GM12878 (cell line): ENCODE measurements around the gene HOGA1. TPM values are rescaled to one million over a fixed set of nuclear protein-coding genes. Genes with fewer than 3 reads are reported as not detected.

ENCODE experiments used
- BHLHE40 ChIP-seq, 2 experiments: fragments of 450-650 bp in 1 of 2; IDR thresholded peaks; 2 replicates each; pipeline ENCODE4 v1.6.1; 2011 to 2017; ENCODE audit warnings: low read depth in 2 of 2, borderline replicate concordance in 1 of 2, improper control_type of control experiment in 1 of 2, low read length in 1 of 2, mild to moderate bottlenecking in 1 of 2
- EZH2 ChIP-seq: IDR thresholded peaks from 2 replicates; pipeline ENCODE4 v1.6.1; 2012; ENCODE audit warnings: low read depth, mild to moderate bottlenecking, control low read depth, inconsistent platforms, low read length, borderline replicate concordance; ENCODE audit not compliant: control insufficient read depth
- IKZF1 ChIP-seq: fragments of 450-650 bp; conservative IDR thresholded peaks from 2 replicates; pipeline ENCODE4 v1.6.1; 2017; ENCODE audit warnings: antibody characterized with exemption, mild to moderate bottlenecking
- LARP7 ChIP-seq: fragments of 450-650 bp; IDR thresholded peaks from 2 replicates; pipeline ENCODE4 v1.6.1; 2017; ENCODE audit warnings: mild to moderate bottlenecking
- MEF2A ChIP-seq: IDR thresholded peaks from 2 replicates; pipeline ENCODE4 v1.6.1; 2011; ENCODE audit warnings: low read depth, mild to moderate bottlenecking, low read length, moderate library complexity; ENCODE audit not compliant: insufficient read depth
- NR2C1 ChIP-seq: fragments of 450-650 bp; IDR thresholded peaks from 2 replicates; pipeline ENCODE4 v1.6.1; 2017; ENCODE audit warnings: antibody characterized with exemption, mild to moderate bottlenecking, moderate library complexity
- POLR2AphosphoS2 ChIP-seq: IDR thresholded peaks from 2 replicates; pipeline ENCODE4 v1.6.1; 2011; ENCODE audit warnings: low read depth, mild to moderate bottlenecking, low read length, improper control_type of control experiment, moderate library complexity
- RUNX3 ChIP-seq: IDR thresholded peaks from 2 replicates; pipeline ENCODE4 v1.6.1; 2012; ENCODE audit warnings: low read length, inconsistent platforms
- SREBF1 ChIP-seq: IDR thresholded peaks from 2 replicates; pipeline ENCODE4 v1.6.1; 2012; ENCODE audit warnings: mild to moderate bottlenecking, low read length
- TCF3 ChIP-seq: IDR thresholded peaks from 2 replicates; pipeline ENCODE4 v1.6.1; 2012; ENCODE audit warnings: low read depth, mild to moderate bottlenecking, low read length, borderline replicate concordance; ENCODE audit not compliant: insufficient read depth
- ZSCAN29 ChIP-seq: fragments of 450-650 bp; IDR thresholded peaks from 2 replicates; pipeline ENCODE4 v1.6.1; 2017; ENCODE audit warnings: mild to moderate bottlenecking, moderate library complexity
- polyA plus RNA-seq, 11 experiments: library from polyadenylated mRNA; depleted of rRNA in 4 of 11; unstranded in 6 of 11; stranded (reverse) in 5 of 11; fragments of >200 nt; fragmentation: Nextera tagmentation in 4 of 11; fragmentation: Illumina TruSeq in 1 of 11; extraction: Ambion mirVana in 4 of 11; extraction: Trizol in 1 of 11; gene quantifications; 1 replicate in 1 of 11; 2 replicates in 10 of 11; pipeline versions ENCODE4 v1.2.1 to v1.2.3, GENCODE V29; 2011 to 2016; ENCODE audit warnings: inconsistent platforms in 2 of 11, missing spikeins in 2 of 11, low read depth in 1 of 11
- total RNA-seq, 4 experiments: library from RNA; depleted of rRNA in 3 of 4; stranded (reverse); fragments of >200 nt in 3 of 4; fragmentation: Illumina TruSeq in 1 of 4; extraction: Trizol in 1 of 4; gene quantifications; 2 replicates each; pipeline versions ENCODE4 v1.2.1 to v1.2.3, GENCODE V29; 2013 to 2021
- TF ChIP-seq, protein P1 (sequence below): fragments of 450-650 bp; IDR thresholded peaks from 2 replicates; pipeline ENCODE4 v1.6.1; 2017; ENCODE audit warnings: mild to moderate bottlenecking, moderate library complexity
- TF ChIP-seq, protein P2 (sequence below): fragments of 450-650 bp; conservative IDR thresholded peaks from 2 replicates; pipeline ENCODE4 v1.6.1; 2017; ENCODE audit warnings: mild to moderate bottlenecking, moderate library complexity
- TF ChIP-seq, protein P3 (sequence below): IDR thresholded peaks from 2 replicates; pipeline ENCODE4 v1.6.1; 2012; ENCODE audit warnings: low read depth, low read length, improper control_type of control experiment
- TF ChIP-seq, protein P4 (sequence below): IDR thresholded peaks from 2 replicates; pipeline ENCODE4 v1.6.1; 2011; ENCODE audit warnings: borderline replicate concordance, low read depth, mild to moderate bottlenecking, moderate library complexity, mixed read lengths, low read length; ENCODE audit not compliant: insufficient read depth; ENCODE audit errors: extremely low read length
- TF ChIP-seq, protein P5 (sequence below): fragments of 450-650 bp; IDR thresholded peaks from 2 replicates; pipeline ENCODE4 v1.6.1; 2017; ENCODE audit warnings: mild to moderate bottlenecking, moderate library complexity

Gene HOGA1
- total and polyA plus RNA-seq, 10 of the 15 experiments (the other 5 are each of a cell fraction or from before 2014, with no cell fraction given), result 0.01 to 0.19 (median 0.06) TPM; not detected in 6

DNA sequence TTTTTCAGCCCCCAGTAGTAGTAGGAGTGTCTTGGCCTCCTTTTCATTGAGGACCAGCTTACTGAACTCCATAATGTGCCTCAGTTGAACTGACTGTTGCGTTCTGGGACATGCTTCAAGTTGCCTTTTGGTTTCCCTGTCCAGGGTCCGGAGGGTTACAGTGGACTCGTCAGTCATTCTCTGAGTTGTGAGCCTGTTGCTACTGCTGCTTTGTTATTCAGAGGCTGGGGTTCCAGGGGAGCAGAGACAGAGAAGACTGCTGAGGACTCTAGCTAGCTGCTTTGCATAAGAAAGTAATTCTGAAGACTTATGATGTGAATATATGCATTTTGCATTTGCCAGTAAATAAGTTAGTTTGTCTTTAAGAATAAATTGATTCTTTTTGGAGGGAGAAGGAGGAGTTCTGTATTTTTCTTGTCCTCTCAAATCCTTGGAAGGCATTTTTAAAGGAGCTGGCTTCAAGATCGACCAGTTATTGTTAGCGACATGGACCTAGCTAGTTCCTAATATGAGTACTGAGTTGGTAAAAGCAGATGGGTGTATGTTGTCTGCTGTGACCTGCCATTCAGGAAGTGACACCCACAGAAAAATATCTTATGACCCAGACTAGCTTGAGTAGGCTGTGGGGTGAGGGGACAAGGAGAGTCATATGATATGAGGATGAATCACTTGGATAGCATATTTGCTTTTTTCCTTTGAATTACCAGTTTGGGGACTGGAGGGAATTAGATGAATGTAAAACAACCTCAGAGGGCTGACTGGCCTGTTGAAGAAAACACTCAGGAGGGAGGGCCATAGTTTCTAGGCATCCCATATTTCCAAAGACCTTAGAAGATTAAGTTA, 64.6 kb downstream of the HOGA1 start (continued):
- TF ChIP-seq SREBF1 (no peak), POLR2AphosphoS2 (no peak), MEF2A (no peak), RUNX3 (peak; percentile 63), LARP7 (no peak), EZH2 (no peak), IKZF1 (peak; percentile 66), ZSCAN29 (no peak), TCF3 (no peak), BHLHE40 (IDR thresholded peaks at IDR 0.05; ENCODE audit: borderline replicate concordance in 1 of 2, low read depth in 2 of 2, low read length in 1 of 2) (no peak), NR2C1 (no peak)
- TF ChIP-seq, protein P1, sequence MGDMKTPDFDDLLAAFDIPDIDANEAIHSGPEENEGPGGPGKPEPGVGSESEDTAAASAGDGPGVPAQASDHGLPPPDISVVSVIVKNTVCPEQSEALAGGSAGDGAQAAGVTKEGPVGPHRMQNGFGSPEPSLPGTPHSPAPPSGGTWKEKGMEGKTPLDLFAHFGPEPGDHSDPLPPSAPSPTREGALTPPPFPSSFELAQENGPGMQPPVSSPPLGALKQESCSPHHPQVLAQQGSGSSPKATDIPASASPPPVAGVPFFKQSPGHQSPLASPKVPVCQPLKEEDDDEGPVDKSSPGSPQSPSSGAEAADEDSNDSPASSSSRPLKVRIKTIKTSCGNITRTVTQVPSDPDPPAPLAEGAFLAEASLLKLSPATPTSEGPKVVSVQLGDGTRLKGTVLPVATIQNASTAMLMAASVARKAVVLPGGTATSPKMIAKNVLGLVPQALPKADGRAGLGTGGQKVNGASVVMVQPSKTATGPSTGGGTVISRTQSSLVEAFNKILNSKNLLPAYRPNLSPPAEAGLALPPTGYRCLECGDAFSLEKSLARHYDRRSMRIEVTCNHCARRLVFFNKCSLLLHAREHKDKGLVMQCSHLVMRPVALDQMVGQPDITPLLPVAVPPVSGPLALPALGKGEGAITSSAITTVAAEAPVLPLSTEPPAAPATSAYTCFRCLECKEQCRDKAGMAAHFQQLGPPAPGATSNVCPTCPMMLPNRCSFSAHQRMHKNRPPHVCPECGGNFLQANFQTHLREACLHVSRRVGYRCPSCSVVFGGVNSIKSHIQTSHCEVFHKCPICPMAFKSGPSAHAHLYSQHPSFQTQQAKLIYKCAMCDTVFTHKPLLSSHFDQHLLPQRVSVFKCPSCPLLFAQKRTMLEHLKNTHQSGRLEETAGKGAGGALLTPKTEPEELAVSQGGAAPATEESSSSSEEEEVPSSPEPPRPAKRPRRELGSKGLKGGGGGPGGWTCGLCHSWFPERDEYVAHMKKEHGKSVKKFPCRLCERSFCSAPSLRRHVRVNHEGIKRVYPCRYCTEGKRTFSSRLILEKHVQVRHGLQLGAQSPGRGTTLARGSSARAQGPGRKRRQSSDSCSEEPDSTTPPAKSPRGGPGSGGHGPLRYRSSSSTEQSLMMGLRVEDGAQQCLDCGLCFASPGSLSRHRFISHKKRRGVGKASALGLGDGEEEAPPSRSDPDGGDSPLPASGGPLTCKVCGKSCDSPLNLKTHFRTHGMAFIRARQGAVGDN, result peak; percentile 80
- TF ChIP-seq, protein P2, sequence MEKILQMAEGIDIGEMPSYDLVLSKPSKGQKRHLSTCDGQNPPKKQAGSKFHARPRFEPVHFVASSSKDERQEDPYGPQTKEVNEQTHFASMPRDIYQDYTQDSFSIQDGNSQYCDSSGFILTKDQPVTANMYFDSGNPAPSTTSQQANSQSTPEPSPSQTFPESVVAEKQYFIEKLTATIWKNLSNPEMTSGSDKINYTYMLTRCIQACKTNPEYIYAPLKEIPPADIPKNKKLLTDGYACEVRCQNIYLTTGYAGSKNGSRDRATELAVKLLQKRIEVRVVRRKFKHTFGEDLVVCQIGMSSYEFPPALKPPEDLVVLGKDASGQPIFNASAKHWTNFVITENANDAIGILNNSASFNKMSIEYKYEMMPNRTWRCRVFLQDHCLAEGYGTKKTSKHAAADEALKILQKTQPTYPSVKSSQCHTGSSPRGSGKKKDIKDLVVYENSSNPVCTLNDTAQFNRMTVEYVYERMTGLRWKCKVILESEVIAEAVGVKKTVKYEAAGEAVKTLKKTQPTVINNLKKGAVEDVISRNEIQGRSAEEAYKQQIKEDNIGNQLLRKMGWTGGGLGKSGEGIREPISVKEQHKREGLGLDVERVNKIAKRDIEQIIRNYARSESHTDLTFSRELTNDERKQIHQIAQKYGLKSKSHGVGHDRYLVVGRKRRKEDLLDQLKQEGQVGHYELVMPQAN, result no peak
- TF ChIP-seq, protein P3, sequence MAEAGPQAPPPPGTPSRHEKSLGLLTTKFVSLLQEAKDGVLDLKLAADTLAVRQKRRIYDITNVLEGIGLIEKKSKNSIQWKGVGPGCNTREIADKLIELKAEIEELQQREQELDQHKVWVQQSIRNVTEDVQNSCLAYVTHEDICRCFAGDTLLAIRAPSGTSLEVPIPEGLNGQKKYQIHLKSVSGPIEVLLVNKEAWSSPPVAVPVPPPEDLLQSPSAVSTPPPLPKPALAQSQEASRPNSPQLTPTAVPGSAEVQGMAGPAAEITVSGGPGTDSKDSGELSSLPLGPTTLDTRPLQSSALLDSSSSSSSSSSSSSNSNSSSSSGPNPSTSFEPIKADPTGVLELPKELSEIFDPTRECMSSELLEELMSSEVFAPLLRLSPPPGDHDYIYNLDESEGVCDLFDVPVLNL, result no peak
- TF ChIP-seq, protein P4, sequence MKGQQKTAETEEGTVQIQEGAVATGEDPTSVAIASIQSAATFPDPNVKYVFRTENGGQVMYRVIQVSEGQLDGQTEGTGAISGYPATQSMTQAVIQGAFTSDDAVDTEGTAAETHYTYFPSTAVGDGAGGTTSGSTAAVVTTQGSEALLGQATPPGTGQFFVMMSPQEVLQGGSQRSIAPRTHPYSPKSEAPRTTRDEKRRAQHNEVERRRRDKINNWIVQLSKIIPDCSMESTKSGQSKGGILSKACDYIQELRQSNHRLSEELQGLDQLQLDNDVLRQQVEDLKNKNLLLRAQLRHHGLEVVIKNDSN, result no peak
- TF ChIP-seq, protein P5, sequence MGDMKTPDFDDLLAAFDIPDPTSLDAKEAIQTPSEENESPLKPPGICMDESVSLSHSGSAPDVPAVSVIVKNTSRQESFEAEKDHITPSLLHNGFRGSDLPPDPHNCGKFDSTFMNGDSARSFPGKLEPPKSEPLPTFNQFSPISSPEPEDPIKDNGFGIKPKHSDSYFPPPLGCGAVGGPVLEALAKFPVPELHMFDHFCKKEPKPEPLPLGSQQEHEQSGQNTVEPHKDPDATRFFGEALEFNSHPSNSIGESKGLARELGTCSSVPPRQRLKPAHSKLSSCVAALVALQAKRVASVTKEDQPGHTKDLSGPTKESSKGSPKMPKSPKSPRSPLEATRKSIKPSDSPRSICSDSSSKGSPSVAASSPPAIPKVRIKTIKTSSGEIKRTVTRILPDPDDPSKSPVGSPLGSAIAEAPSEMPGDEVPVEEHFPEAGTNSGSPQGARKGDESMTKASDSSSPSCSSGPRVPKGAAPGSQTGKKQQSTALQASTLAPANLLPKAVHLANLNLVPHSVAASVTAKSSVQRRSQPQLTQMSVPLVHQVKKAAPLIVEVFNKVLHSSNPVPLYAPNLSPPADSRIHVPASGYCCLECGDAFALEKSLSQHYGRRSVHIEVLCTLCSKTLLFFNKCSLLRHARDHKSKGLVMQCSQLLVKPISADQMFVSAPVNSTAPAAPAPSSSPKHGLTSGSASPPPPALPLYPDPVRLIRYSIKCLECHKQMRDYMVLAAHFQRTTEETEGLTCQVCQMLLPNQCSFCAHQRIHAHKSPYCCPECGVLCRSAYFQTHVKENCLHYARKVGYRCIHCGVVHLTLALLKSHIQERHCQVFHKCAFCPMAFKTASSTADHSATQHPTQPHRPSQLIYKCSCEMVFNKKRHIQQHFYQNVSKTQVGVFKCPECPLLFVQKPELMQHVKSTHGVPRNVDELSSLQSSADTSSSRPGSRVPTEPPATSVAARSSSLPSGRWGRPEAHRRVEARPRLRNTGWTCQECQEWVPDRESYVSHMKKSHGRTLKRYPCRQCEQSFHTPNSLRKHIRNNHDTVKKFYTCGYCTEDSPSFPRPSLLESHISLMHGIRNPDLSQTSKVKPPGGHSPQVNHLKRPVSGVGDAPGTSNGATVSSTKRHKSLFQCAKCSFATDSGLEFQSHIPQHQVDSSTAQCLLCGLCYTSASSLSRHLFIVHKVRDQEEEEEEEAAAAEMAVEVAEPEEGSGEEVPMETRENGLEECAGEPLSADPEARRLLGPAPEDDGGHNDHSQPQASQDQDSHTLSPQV, result no peak
